GM19023 (cell line): ENCODE measurements around the gene FGFR2.

Source experiments
- ATAC-seq: cut with Tn5 transposase; IDR thresholded peaks from one replicate; pipeline ENCODE4 v1.9.1; 2021; ENCODE audit warnings: mild to moderate bottlenecking, moderate library complexity; ENCODE audit not compliant: unreplicated experiment

FGFR2 gene

GRCh38 chr10:121459622-121460453 is 138.4 kb downstream of the FGFR2 start:
- no peak for ATAC-seq

GRCh38 chr10:121459279-121459621 is 139.0 kb downstream of the FGFR2 start:
- no peak for ATAC-seq

DNA sequence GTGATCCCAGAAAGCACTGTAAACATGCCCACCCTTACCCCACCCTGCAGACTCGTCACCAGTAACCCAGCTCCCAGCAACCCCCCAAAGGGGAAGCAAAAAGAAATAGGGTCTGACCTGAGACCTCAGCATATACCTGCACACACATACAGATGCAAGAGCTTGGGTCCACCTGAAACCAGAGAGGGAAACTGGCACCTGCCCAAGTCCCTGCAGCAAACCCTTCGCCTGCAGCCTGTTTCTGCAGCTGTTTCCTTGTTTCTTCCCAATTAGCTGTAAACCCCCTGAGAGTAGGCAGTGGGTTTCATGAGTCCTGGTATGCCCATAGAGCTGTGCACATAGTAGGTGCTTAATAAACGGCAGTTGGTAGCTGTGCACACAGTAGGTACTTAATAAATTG is 140.5 kb downstream of the FGFR2 start:
- ATAC-seq, result no peak

- no peak for ATAC-seq
Observed at GRCh38 chr10:121455377-121455776, 142.9 kb downstream of the FGFR2 start.

DNA sequence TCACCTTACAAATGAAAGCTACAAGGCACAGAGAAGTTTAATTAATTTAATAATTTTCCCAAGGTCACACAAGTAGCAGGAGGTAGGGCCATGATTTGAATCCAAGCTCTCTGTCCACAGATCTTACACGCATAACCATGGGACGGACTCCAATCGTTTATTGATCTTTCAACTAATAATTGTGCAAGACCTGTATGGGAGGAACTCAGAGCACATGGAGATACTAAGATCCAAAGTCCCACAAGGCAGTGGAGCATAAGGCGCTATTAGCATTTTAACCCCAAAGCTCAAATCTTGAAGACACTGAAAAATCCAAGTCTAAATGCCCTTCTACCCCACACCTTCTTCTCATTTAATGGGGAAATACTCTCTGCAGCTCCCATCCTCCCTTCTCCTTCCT is 143.5 kb downstream of the FGFR2 start:
- no peak for ATAC-seq

DNA sequence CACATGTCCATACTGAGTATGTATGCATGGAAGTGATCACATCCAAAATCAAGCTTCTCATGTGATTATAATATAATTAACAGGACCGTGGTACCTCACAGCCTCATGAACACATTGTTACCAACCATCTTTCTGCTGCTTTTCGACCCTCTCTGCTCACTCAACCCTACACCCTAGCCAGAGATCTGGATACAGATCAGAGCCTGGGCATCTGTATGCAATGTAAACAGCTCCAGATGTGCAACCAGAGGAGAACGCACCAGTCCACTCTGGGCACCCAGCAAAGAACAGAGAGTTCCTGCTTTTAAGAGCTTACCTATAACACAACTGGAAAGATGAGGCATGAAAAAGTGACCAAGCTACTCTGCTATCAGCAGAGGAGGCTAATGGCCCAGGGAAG is 145.1 kb downstream of the FGFR2 start:
- ATAC-seq, result no peak

DNA sequence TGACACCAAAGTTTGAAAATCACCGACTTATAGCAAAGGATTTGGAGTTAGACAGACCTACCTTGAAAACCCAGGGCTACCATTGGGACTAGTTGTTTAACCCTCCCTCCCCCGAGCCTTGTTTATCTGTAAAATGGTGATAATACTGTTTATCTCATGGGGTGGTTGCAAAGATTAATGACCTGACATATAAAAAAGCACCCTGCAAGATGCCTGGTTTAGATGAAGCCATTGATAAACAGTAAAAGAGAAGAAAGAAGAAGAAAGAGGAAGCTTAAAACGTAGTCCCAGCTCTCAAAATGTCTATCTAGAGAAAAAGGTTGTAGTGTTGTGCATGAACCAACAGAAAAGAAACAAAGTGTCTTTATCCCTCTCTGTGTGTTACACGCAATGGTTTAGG is 145.7 kb downstream of the FGFR2 start:
- ATAC-seq, result no peak

- ATAC-seq, result no peak
Observed at GRCh38 chr10:121450247-121450646, 148.0 kb downstream of the FGFR2 start.

- ATAC-seq, result peak; percentile 30
Observed at GRCh38 chr10:121449482-121449924, 148.7 kb downstream of the FGFR2 start.

DNA sequence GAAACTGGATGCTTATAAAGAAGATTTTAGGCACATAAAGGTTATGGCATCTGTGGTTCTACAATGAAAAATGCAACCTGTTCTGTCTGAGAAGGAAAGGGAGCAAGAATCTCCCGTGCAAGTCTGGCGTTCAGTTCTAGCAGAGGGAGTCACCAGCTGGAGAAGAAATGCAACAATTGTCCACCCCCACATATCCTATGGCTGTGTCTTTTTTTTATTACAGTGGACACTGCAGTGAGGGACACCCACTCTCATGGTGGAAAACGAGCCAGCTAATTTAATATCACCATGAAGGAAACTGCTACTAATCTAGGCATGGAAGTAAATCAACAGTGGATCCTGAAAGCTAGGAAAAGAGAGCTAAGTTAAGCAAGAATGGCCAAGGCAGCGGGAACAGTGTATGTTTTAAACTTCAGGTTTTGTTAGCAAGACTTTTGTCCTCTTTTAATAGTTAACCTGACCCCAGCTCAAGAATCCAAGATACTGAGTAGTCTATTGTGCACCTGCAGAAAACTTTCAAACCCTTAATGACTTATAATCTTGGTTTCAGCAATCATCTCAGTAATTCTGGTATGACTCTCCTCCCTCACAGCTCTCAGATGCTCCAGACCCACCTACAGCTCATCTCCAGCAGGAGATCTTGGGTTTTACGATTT is 149.3 kb downstream of the FGFR2 start:
- peak; percentile 91 for ATAC-seq

DNA sequence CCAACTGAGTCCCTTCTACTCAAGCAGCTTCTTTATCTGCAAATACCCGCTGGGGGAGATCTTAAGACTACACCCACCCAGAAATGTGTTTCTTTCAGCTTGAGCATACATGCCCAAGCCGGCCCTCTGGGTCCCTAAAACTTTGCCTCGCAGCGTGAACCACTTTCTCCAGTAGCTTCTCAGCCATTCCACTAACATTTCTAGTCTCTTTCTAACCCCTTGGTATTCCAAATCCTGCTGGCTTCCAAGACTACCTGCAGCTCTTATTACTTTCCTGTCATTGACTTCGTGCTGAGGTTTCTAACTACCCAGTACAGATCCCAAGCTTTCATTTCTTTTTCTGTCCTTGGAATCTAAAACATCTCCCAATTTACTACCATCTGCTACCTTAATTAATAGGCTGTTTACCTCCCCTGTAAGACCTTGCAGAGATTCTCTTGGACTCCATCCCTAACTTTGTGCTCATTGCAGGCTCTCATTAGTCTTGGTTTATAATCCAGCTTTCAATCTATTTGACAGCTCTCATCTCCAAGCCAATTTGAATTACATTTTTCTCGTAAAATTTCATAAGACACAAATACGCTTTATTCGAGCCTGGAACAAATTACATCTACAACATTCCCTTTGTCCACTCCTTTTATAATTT is 153.6 kb downstream of the FGFR2 start:
- no peak for ATAC-seq

DNA sequence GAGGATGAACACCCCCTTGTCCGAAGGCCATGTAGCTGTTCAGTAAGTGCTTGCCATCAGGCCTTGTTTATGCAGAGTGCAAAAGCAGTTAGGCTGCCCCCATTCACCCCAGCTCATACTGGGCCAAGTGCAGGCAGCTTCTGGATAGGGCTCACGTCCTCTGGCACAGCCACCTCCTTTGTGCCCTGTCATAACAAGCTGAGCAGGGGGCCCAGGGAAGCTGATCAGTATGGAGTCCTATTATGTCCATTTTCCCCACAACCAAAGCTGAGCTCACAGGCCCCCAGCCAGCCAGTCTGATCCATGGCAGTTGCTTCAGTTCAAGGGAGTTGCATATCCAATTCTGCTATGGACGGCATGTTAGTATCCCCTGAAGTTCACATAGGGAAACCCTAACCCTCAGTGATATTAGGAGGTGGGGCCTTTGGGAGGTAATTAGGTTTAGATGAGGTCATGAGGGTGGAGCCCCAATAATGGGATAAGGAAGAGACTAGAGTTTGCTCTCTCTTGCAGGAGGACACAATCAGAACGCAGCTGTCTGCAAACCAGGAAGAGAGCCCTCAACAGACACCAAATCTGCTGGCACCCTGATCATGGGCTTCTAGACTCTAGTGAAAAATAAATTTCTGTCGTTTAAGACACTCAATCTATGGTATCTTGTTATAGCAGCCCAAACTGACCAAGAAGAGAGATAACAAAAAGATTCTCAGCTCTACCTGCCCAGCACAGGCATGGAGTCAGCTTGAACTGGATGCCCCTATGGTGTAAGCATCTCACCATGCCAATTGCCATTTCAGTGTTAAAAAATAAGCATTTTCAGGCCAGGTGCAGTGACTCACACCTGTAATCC is 155.9 kb downstream of the FGFR2 start:
- ATAC-seq, result no peak

- no peak for ATAC-seq
Observed at GRCh38 chr10:121440461-121440860, 157.8 kb downstream of the FGFR2 start.

DNA sequence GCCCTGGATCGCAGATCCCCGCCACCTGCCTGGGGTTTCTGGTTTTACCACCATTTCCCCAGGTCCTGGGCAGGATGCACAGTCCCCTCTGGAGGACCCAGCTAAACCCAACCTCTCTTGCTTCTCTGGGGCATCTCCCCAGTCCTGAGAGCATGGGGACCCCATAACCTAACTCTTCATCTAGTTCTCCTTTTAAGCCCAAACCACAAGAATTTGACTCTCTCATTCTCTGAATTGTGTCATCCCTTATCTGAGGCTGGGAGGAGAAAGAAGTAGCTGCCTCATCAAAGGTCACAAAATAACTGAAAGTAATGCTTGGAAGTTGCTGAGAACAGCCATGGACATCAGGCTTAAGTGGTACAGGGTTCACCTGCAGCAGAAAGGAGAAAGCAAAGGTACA is 159.9 kb downstream of the FGFR2 start:
- no peak for ATAC-seq

DNA sequence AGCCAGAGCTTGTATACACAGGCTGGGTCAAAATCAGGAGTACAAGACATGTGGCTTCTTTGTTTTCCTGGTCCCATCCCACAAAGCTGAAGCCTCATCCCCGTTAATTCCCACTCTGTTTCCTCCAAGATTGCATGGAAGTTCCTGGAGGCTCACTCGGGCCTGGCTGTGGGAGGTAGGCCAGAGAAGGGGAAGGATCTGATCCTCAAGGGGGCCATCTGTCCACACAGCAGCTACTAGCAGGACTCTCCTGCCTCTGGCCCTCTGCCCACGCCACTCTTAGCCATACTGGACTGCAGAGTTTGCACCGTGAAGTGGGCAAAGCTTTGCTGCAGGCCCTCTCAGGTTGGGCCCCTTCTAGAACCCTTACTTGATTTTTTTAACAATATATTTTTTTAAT is 160.6 kb downstream of the FGFR2 start:
- ATAC-seq, result no peak

GRCh38 chr10:121436630-121437341 is 161.5 kb downstream of the FGFR2 start:
- ATAC-seq, result no peak

GRCh38 chr10:121436281-121436629 is 162.0 kb downstream of the FGFR2 start:
- ATAC-seq, result no peak

- no peak for ATAC-seq
Observed at GRCh38 chr10:121435099-121435875, 163.0 kb downstream of the FGFR2 start.

- ATAC-seq, result no peak
Observed at GRCh38 chr10:121433965-121434364, 164.3 kb downstream of the FGFR2 start.

GRCh38 chr10:121428867-121429266 is 169.4 kb downstream of the FGFR2 start:
- ATAC-seq, result no peak
